Right lobe of liver (tissue), 6 donors: ENCODE measurements around the gene SH3GL1. TPM values are rescaled to one million over a fixed set of nuclear protein-coding genes. Genes with fewer than 3 reads are reported as not detected.

Experiments used
- ATAC-seq, 4 donors: fragments of 200-7000 bp; cut with Tn5 transposase; one replicate each; pipeline ENCODE4 v1.9.1; 2020; ENCODE audit warnings: mild to moderate bottlenecking in 4 of 4, moderate library complexity in 4 of 4
- DNase-seq, 3 donors: peaks; one replicate each; pipeline ENCODE4 v3.0.0-alpha.2; 2020
- H3K27ac ChIP-seq, 3 donors: fragments of 200-600 bp; one replicate each; pipeline ENCODE4 v1.8.0; 2022
- H3K27me3 ChIP-seq, 2 donors: fragments of 200-600 bp; one replicate each; pipeline ENCODE4 v1.8.0; 2022
- H3K36me3 ChIP-seq, 4 donors: fragments of 200-600 bp; sonication (generic) in 1 of 4; one replicate each; pipeline versions ENCODE4 v1.5.1 to v1.8.0; 2017 to 2022; ENCODE audit warnings: control low read depth in 1 of 4
- H3K4me1 ChIP-seq, 4 donors: fragments of 200-600 bp; sonication (generic) in 1 of 4; one replicate each; pipeline versions ENCODE4 v1.5.1 to v1.8.0; 2017 to 2022; ENCODE audit warnings: control low read depth in 1 of 4
- H3K4me3 ChIP-seq, 3 donors: fragments of 200-600 bp; one replicate each; pipeline ENCODE4 v1.8.0; 2022
- H3K9me3 ChIP-seq, 4 donors: fragments of 200-600 bp; sonication (generic) in 1 of 4; one replicate each; pipeline versions ENCODE4 v1.5.1 to v1.8.0; 2017 to 2022; ENCODE audit warnings: control low read depth in 1 of 4
- CTCF ChIP-seq, 4 donors: fragments of 200-600 bp in 3 of 4; fragments of 450-650 bp in 1 of 4; IDR thresholded peaks; one replicate each; pipeline versions ENCODE4 v1.5.1 to v1.8.0; 2016 to 2022; ENCODE audit warnings: antibody characterized with exemption in 4 of 4, mild to moderate bottlenecking in 2 of 4
- POLR2A ChIP-seq: fragments of 450-650 bp; IDR thresholded peaks from one replicate; pipeline ENCODE4 v1.6.1; 2017; ENCODE audit warnings: antibody characterized with exemption, mild to moderate bottlenecking
- WGBS: methylation state at CpG from one replicate; pipeline ENCODE4 v1.1.6; 2018; ENCODE audit warnings: low coverage, low lambda C conversion rate; ENCODE audit not compliant: insufficient coverage; ENCODE audit errors: missing lambda C conversion rate; 5-methylcytosine and 5-hydroxymethylcytosine counted together
- intact Hi-C, 2 donors: fragments of 100-400 bp; cut with DNase I; formaldehyde crosslinking; loops; one replicate each; pipeline versions ENCODE4 v1.11.2 to v1.14.1; 2022
- total RNA-seq, 6 experiments: library from RNA; depleted of rRNA in 2 of 6; stranded (reverse); fragments of >200 nt in 2 of 6; fragmentation: NEBNext Ultra II Directional in 3 of 6; extraction: Animal tissue kit (Norgen Biotek cat#: 25700) in 3 of 6; gene quantifications; one replicate each; pipeline versions ENCODE4 v1.1.0 to v1.2.4, GENCODE V29; 2016 to 2023
- donor health status: DM: no; HTN: yes; CAD: no.
- donor health status: DM: no; HTN: no; CAD: no.
- donor health status: DM: no; HTN: no; CAD: no.
- donor health status: DM: no; HTN: yes; CAD: no.
- donor health status: DM: no; HTN: yes; CAD: no.

SH3GL1 gene
- total RNA-seq, 6 experiments from 2014 or later: 22.6 to 47.7 (median 25.2) TPM

- WGBS: 80% methylated on average over 1 of the region's 12 CpGs
- no peaks in the 10 kb centered on the region for H3K9me3 ChIP-seq
- no peak overlapping the region for H3K27ac ChIP-seq
- intact Hi-C loops: no loop called here
- ATAC-seq (no peak), DNase-seq (no peak)
- no peaks in the 10 kb centered on the region for H3K27me3 ChIP-seq
- no peak overlapping the region for H3K4me3 ChIP-seq
- H3K36me3 ChIP-seq: peaks cover 0 to 5% (median 0%) of the 10 kb centered on the region in 4 donors
- no peaks in the 10 kb centered on the region for H3K4me1 ChIP-seq
- TF ChIP-seq POLR2A (no peak), CTCF (IDR thresholded peaks at IDR 0.05) (no peak)
Observed at GRCh38 chr19:4429771-4430171, 29.4 kb upstream of the SH3GL1 start.

- intact Hi-C loops: no loop called here
- TF ChIP-seq POLR2A: no peak
- TF ChIP-seq CTCF (IDR thresholded peaks at IDR 0.05): no peak
- no peak for DNase-seq
- Histone ChIP-seq H3K27me3 (no peaks in the 10 kb centered on the region), H3K4me1 (no peaks in the 10 kb centered on the region), H3K9me3 (no peaks in the 10 kb centered on the region), H3K4me3 (no peak overlapping the region), H3K27ac (no peak overlapping the region), H3K36me3 (peaks cover 0 to 5% (median 0%) of the 10 kb centered on the region in 4 donors)
- ATAC-seq: no peak
- WGBS: 98% methylated on average over 13 of the region's 16 CpGs
Observed at GRCh38 chr19:4429256-4429655, 28.9 kb upstream of the SH3GL1 start.

- H3K27ac ChIP-seq: no peak overlapping the region
- ATAC-seq: no peak
- H3K4me3 ChIP-seq: no peak overlapping the region
- peaks cover 0 to 5% (median 0%) of the 10 kb centered on the region in 4 donors for H3K36me3 ChIP-seq
- no peaks in the 10 kb centered on the region for H3K4me1 ChIP-seq
- DNase-seq: no peak
- TF ChIP-seq POLR2A: no peak
- no peak for TF ChIP-seq CTCF (IDR thresholded peaks at IDR 0.05)
- H3K27me3 ChIP-seq: no peaks in the 10 kb centered on the region
- whole genome bisulfite sequencing: 92% methylated on average over 10 of the region's 20 CpGs
- H3K9me3 ChIP-seq: no peaks in the 10 kb centered on the region
- intact Hi-C loops: no loop called here
Observed at GRCh38 chr19:4428326-4428975, 28.1 kb upstream of the SH3GL1 start.

DNA sequence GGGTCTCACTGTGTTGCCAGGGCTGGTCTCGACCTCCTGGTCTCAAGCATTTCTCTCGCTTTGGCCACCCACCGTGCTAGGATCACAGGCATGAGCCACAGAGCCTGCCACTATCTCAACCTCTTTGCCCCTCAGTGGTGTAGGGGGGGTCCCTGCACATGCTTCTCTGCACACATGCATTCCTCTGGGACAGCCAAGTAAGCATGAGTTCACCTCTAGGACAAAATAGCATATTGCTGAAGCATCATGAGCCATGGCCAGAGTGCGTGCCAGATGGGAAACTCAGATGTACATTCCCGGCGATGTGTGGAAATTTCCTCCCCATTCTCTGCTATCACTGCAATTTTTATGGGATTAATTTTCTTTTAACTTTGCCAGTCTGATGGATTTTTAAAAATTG is 25.2 kb upstream of the SH3GL1 start:
- ATAC-seq (no peak), DNase-seq (no peak)
- WGBS: 96% methylated on average over 6 of the region's 6 CpGs
- peaks cover 0 to 5% (median 0%) of the 10 kb centered on the region in 4 donors for H3K36me3 ChIP-seq
- no peaks in the 10 kb centered on the region for H3K9me3 ChIP-seq
- intact Hi-C loops: no loop called here
- no peak overlapping the region for H3K4me3 ChIP-seq
- no peak for TF ChIP-seq POLR2A
- no peak for TF ChIP-seq CTCF (IDR thresholded peaks at IDR 0.05)
- H3K27ac ChIP-seq: no peak overlapping the region
- H3K27me3 ChIP-seq: no peaks in the 10 kb centered on the region
- H3K4me1 ChIP-seq: no peaks in the 10 kb centered on the region
